Measurements from ENCODE around the gene CKAP2L.

The CKAP2L gene

DNA sequence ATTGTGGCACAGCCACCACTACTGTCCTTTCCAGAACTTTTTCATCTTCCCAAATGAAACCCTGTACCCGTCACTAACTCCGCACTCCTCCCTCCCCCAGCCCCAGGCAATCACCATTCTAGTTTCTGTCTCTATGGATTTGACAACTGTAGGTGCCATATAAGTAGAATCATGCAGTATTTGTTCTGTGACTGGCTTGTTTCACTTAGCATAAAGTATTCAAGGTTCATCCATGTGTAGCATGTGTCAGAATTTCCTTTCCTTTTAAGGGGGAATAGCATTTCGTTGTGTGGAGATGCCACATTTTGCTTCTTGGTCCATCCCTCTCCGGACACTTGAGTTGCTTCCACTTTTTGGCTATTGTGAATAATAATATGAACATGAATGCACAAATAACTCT is 842 bp upstream of the CKAP2L start:
- FAIRE-seq (no peak), DNase-seq (ENCODE audit: insufficient read length, low spot score) (no peak)

DNA sequence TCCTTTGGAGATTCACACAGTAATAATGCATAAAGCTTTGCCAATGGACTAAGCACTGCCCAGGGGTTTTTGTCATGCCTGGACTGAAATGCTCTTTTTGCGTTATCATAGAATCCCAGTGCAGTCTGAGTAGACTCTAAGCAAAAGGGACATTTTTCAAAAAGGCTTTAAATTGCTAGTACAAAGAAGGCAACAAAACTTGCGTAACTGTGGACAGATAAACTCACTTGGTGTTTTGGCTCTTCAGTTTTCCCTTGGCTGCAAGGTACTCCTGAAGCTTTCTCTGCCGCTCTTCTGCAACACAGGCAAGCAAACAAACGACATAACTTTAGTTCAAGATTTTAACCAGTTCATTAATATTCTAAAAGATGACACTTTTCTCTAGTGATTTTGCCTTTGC is 2.1 kb downstream of the CKAP2L start:
- no peak for FAIRE-seq

DNA sequence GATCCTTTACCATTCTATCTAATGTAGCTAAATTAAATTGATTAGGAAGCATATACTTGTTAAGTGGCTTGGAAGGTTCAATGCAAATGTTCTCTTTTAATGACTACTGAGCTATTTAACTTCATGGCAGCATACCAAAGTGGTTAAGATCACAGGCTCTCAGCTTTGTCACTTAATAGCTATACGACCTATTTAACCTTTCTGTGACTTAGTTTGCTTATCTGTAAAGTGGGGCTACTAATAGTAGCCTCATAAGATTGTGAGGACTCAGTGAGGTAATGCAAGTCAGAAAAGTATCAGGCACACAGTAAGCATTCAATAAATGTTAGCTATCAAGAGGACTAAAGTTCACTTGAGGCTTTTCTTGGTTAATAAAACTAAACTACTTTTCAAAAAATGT is 4.3 kb downstream of the CKAP2L start:
- DNase-seq (ENCODE audit: insufficient read length, low spot score) (no peak), FAIRE-seq (no peak)

More for the DNA sequence above, 2.1 kb downstream of the CKAP2L start:
- no peak for DNase-seq (ENCODE audit: insufficient read length, low spot score)

DNA sequence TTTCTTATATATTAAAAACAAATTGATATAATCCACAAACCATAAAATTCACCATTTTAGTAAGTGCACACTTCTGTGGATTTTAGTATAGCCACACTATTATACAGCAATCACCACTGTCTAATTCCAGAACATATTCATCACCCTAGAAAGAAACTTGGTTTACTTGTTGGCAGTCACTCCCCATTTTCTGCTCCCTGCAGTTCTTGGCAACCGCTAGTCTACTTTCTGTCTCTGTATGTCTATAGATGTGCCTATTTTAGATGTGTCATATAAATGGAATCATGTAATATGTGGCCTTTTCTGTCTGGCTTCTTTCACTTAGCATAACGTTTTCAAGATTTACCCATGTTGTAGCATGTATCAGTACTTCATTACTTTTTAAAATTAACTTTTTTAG is 5.7 kb downstream of the CKAP2L start:
- FAIRE-seq = no peak
- DNase-seq (ENCODE audit: insufficient read length, low spot score) = no peak

DNA sequence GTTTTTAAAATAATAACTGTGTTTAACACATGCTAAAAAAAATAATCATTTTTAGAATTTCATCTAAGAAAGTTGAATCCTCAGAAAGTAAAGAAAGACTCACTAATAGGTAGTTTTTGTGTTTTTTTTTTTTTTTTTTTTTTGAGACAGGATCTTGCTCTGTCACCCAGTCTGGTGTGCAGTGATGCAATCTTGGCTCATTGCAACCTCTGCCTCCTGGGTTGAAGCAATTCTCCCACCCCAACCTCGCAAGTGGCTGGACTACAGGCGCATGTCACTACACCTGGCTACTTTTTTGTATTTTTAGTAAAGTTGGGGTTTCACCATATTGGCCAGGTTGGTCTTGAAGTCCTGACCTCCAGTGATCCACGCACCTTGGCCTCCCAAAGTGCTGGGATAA is 7.1 kb downstream of the CKAP2L start:
- FAIRE-seq (no peak), DNase-seq (ENCODE audit: insufficient read length, low spot score) (no peak)

DNA sequence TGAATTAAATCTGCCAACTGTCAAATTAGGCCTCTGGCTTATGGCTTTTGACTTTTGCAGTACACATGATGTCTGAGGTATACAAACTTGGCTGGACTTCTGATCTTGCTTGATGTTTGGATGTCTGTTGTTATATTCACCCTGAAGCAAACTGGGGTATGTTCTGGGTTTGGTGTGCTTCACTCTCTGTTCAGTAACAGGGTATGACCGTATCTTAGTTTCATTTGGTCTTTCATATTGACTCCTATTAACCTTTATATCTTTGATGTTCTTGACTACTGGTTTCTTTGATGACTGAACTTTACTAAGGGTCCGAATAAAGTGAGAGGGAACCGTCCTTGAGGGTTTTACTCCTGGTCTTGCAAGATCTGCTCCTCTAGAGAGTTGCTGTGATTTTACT is 8.2 kb downstream of the CKAP2L start:
- DNase-seq (ENCODE audit: insufficient read length, low spot score) = no peak
- no peak for FAIRE-seq

DNA sequence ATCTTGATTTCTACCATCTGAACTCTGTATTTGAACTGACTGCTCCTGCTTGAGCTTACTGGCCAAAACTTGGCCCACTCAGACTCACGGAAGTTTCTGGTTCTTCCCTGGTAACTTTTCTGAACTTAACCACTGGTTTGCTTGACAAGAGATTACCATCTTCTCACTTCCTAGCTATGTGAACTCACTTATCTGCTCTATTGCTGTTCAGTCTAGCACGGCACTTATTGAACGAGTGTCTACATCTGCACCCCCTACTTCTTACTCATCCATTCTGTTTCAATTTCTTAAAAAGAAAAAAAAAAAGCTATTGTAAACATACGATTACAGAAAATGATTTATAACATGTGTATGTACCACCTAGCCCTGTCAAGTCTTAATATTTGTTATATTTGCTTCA is 9.0 kb downstream of the CKAP2L start:
- FAIRE-seq = no peak
- DNase-seq (ENCODE audit: insufficient read length, low spot score) = no peak

DNA sequence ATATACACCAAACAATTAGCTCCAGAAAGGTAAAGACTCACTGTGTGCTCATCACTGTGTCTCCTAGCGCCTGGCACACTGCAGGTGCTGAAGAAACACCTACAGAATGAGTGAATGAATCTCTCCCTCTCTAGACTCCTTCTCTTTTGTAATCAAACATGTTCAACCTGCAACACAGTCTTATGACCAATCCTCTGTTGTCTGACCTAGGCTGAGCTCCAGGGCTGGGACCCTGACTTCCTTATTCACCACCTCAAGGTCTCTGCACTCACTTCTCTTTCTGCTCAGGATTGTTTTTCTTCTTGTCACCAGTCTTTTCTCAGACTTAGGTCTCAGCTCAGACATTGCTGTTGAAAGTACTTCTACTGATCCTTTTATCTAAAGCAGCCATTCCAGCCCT is 9.8 kb downstream of the CKAP2L start:
- FAIRE-seq (no peak), DNase-seq (ENCODE audit: insufficient read length, low spot score) (no peak)

DNA sequence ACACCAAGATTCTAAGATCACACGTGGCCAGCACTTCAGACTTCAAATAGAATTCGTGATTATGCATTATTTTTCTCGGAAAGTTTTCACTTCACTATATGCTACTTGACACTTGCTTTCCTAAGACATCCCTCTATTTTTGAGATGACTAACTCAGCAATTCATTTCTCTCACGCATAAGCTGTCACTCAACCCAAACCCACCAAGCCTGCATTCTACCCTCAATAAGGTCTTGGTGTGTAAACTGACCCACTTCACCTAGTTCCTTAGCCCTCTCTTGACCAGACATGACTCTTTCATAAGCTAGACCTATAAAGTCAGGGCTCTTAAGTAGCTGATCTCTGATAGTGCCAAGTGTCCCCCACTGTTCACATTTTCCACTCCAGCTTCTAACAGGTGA is 11.7 kb downstream of the CKAP2L start:
- DNase-seq (ENCODE audit: insufficient read length, low spot score) (no peak), FAIRE-seq (no peak)

DNA sequence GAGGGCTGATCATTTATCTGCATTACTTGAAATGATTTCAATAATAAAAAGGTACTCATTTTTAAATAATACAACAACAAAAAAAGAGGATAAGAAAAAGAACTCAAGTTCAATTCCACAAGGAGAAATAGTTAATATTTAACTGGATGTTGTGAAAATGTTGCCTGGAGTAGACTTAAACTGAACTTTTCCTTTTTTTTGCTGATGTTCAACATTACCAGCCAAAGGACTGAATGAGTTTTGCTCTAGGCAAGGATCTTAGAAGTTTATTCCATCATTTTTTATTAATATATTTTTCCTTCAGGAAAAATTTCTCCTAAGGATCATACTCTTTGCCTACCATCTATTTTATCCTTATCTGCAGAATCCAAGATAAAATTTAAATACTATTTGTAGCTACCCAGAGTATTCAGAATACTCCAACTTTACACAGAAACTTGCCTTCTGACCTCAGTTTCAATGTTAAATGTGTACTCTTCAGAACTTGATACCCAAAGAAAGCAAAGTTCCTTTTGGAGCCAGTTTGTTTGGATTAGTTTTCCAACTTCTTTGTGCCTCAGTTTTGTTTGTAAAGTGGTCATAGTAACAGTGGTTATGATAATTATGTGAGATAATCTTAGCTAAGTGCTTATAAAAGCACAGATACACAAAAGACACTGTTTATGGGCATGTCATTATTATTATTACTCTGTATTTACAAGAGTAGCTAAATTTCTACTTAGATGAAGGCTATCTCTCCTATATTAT is 12.8 kb downstream of the CKAP2L start:
- DNase-seq (ENCODE audit: insufficient read length, low spot score) (no peak), FAIRE-seq (no peak)

DNA sequence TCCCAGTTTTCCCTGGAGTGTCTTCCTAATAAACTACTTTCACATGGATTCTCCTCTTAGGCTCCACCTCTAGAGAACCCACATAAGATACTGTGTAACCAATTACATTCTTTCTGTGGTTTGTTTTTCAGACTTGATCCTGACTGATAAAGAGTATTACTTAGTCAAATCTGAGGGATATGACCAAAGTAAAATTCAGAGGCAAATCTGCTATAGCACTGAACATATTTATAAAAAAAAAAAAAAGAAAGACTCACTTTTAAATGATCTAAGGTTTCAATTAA is 13.9 kb downstream of the CKAP2L start:
- FAIRE-seq (no peak), DNase-seq (ENCODE audit: insufficient read length, low spot score) (no peak)

DNA sequence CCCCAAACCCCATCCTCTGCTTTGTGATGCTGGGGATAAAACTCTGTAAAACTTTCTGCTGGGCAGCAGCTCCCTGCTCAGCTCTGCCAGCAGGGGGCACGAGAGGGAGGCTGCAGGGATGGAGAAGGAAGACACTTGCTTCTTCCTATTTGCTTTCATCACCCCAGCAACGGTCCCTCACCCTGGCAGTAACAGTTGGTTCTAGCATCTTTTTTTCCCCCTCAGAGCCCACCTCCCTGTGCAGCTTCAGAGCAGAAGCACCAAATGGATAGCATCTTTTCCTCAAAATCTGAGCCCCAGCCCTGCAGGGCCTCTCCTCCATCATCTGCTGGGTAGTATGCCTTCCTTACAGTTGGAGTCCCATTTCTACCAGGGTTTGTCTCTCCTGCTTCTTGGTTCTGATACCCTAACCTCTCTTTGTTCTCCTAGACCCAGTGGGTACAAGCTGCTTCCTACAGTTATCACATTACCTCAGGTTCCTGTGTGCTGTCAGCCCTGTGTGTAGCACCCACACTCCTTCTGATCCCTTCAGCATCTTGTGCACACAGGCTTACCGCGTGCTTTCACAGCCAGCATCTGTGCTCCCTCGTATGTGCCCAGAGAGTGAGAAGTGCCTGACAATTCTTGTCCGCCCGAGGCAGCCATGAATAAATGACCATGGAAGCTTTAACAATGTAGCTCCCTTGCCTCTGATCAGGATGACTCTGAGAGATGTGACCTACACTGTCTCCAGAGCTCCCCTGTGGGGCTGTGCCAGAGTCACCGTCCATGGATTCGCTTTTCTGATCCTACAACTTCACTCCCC is 14.5 kb downstream of the CKAP2L start:
- DNase-seq (ENCODE audit: insufficient read length, low spot score) (peak; percentile 78), FAIRE-seq (peak; percentile 80)

DNA sequence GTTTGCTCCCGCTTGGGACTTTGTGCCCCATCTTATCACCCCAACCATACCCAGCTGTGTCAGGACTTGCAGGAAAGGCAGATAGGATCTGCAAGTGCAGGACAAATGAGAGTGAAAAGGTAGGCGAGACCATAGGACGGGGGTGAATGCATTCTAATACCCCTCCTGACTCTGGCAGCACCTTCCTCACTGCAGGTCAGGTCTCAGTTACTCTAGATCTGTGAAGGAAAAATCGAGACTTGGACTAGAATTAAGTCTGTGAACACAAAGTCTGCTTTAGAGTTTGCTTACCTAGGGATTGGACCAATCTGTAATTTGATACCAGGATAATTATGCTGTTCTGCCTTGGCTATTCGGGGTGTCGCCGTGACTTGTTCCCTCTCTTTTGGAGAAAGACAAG is 23.9 kb downstream of the CKAP2L start:
- FAIRE-seq (no peak), DNase-seq (ENCODE audit: insufficient read length, low spot score) (no peak)

DNA sequence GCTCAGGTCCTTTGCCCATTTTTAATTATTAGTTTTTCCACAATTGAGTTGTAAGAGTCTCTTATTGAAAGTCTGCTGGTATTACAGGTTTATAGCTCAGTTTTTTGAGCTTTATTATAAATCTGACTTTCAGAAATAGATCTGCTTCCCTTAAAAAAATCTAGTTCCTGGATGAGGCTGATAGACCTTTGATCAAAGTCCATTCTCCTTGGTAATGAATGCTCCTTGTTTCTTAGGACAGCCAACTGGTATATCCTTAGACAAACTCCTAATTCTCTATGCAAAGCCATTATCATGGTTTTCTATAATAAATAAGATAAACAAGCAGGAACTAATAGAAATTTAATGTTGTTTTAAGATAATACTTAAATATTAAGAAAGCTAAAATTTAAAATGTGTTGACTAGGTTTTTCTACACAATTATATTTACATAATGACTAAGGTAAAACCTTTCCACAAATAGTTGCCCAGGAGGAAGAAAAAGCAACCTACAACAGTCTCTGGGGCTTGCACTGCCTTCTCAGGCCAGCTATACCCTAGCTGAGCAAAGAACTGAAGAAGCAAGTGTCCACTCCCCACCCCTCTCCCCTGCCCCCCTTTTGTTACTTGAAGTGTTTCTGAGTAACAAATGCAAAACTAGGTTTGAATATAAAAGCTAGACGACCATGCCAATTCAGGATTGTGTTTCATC is 26.7 kb downstream of the CKAP2L start:
- FAIRE-seq = no peak
- no peak for DNase-seq (ENCODE audit: insufficient read length, low spot score)

DNA sequence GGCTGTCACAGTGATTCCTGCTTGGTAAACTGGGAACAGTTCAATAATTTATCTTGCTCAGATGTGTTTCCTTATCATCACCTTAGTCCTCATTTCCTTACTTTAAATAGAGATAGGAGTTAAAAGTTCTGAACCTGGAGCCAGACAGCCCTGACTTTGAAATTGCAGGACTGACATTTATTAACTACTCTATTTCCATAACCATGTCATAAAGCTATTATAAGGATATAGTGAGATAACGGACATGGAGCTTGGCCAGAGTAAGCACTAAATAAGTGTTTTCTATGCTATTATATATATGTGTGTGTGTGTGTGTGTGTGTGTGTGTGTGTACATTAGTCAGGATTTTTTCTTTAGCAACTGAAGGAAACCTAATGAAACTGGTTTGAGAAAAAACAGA is 30.5 kb downstream of the CKAP2L start:
- no peak for DNase-seq (ENCODE audit: insufficient read length, low spot score)
- no peak for FAIRE-seq

DNA sequence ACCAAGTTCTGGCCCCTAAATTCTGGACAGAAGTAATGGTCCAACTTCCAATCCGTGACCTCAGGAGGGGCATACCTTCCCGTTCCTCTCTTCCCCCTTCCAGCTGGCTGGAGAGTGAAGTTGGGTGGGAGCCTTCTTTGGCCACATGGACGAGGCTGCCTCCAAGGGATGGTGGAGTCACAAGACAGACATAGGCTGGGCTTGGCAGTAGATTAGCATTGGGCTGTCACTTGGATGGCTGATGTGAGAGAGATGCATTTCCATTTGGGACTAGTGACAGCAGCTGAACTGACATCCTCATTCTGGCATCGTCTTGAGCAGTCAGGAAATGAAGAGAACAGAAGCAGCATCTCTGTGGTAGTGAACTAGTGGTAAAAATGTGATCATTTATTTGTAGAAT is 31.0 kb downstream of the CKAP2L start:
- DNase-seq (ENCODE audit: insufficient read length, low spot score) = no peak
- FAIRE-seq = no peak

DNA sequence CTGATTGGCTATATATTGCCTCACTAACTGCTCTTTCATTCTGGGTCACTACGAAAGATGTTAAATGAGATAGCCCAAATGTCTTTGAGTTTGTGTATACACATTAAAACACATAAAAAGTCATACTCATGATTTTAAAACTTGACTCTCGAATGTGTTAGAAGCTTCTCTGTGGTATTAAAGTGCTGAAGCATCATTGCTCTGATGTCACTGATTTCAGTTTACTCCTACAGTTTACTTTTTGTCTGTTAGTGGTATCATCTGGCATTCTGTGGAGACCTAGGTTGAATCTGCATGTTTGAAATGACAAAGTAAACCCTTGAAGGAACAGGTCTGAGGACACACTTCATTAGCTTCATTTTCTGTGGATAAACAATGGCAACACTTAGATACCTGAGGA is 32.9 kb downstream of the CKAP2L start:
- DNase-seq (ENCODE audit: insufficient read length, low spot score) (no peak), FAIRE-seq (no peak)

DNA sequence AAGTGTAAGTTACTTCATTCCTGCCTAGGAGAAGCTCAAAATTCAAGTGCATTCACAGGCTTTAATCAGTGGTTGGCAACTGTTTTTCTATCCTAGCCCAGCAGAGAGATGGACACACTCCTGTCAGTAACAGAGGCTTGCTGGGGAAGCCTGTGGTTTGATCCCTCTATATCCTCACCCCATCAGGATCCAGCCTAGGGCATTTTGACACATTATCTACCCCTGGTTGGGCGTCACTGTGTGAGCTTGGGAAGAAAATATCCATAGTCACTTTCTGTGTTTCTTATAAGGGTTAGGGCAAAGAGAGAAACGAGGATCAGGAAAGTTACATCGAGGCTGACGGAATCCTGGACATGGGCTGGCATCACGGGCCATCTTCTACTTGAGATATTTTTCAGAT is 33.6 kb downstream of the CKAP2L start:
- DNase-seq (ENCODE audit: insufficient read length, low spot score) (no peak), FAIRE-seq (no peak)

DNA sequence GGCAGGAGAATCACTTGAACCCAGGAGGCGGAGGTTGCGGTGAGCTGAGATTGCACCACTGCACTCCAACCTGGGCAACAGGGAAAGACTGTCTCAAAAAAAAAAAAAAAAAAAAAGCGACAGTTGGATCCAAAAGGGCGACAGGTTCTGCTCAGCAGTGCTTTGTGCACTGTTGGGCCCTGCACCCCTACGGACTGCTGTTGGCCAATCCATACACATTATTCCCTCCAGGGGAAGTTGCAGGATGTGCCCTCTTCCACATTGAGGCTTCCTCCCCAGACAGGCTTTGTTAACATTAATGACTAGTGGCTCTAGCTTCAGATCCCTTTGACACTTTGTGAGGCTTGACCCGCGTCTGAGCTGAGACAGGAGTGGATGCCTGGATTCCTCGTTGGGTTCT is 34.2 kb downstream of the CKAP2L start:
- no peak for FAIRE-seq

DNA sequence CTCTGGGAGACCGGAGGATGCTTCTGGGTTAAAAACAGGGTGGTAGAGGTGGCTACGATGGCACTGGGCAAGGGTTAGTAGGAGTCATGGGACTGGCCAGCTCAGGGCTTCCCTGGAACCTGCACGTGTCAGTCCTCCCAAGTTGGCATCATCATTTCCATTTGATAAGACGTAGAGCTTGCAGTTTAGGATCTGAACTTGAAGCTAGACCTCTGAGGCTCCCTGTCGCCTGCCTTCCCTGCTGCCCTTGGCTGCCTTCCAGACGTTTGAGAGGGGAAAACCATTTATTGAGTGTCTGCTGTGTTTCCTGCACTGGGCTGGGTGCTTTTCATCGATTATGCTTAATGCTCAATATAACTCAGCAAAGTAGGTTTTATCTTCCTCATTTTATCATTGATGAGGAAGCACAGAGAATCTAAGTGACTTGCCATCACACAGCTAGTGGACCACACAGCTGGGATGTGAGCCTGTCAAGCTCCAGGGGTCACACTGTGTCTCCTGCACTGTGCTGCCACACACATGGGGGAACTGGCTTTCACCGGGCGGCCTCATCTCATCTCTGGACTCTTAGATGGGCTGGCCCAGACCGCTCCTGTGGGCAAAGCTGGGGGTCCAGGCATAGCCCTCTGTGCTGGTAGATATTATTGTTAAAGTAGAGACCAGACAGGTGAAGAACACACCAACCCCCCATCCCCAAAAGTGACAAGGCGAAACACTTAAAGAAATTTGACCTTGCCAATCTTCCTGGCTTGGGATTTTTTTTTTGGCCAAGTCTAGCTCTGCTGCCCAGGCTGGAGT is 35.8 kb downstream of the CKAP2L start:
- DNase-seq (ENCODE audit: insufficient read length, low spot score) = no peak
- no peak for FAIRE-seq

More for the DNA sequence above, 34.2 kb downstream of the CKAP2L start:
- no peak for DNase-seq (ENCODE audit: insufficient read length, low spot score)

DNA sequence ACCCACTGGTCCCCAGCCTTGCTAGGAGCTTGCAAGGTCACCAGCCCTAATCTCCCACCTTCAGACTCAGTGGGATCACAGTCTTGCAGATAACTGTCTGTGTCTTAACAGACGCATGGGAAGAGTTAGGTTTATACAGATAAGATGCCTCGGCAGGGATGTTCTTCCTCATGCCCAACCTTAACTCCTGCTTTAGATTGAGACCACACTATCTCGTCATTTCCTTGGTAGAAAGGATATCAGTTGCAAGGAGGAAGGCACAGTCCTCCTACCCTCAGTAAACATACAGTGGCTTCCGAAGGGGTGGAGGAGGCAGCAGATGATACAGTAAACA is 36.4 kb downstream of the CKAP2L start:
- FAIRE-seq = peak; percentile 42
- no peak for DNase-seq (ENCODE audit: insufficient read length, low spot score)

All from HTR-8/SVneo (cell line).